Measurements from ENCODE around the gene SGPL1. TPM values are rescaled to one million over a fixed set of nuclear protein-coding genes. Genes with fewer than 3 reads are reported as not detected.

SGPL1 gene
- total and polyA plus RNA-seq, 2 donors = 20.5 to 27.4 TPM

GRCh38 chr10:70843776-70844489 lies 28.2 kb downstream of the SGPL1 start:
- Histone ChIP-seq H3K27me3 (ENCODE audit: control insufficient read depth in 2 of 2, insufficient read depth in 1 of 2, low read length in 1 of 2) (no peaks in the 10 kb centered on the region), H3K4me1 (ENCODE audit: control insufficient read depth in 2 of 2, insufficient read depth in 2 of 2, low read length in 2 of 2) (no peaks in the 10 kb centered on the region), H3K36me3 (ENCODE audit: control insufficient read depth in 2 of 2, insufficient read depth in 2 of 2, low read length in 1 of 2) (peaks cover 0 to 3% of the 10 kb centered on the region in 2 donors), H3K9me3 (ENCODE audit: control insufficient read depth in 2 of 2, insufficient read depth in 1 of 2, low read length in 1 of 2) (no peaks in the 10 kb centered on the region), H3K4me3 (ENCODE audit: low read length in 2 of 2) (no peak overlapping the region), H3K27ac (ENCODE audit: low read depth in 1 of 2, low read length in 1 of 2) (no peak overlapping the region)
- WGBS = over 99% methylated on average over 2 of the region's 2 CpGs
- no peak for DNase-seq (ENCODE audit: low read depth in 6 of 9, low spot score in 9 of 9)

GRCh38 chr10:70845256-70845655 lies 29.5 kb downstream of the SGPL1 start:
- no peak overlapping the region for H3K27ac ChIP-seq (ENCODE audit: low read depth in 1 of 2, low read length in 1 of 2)
- H3K27me3 ChIP-seq (ENCODE audit: control insufficient read depth in 2 of 2, insufficient read depth in 1 of 2, low read length in 1 of 2) = no peaks in the 10 kb centered on the region
- no peak overlapping the region for H3K4me3 ChIP-seq (ENCODE audit: low read length in 2 of 2)
- DNase-seq (ENCODE audit: low read depth in 6 of 9, low spot score in 9 of 9) = no peak
- H3K4me1 ChIP-seq (ENCODE audit: control insufficient read depth in 2 of 2, insufficient read depth in 2 of 2, low read length in 2 of 2) = no peaks in the 10 kb centered on the region
- H3K9me3 ChIP-seq (ENCODE audit: control insufficient read depth in 2 of 2, insufficient read depth in 1 of 2, low read length in 1 of 2) = no peaks in the 10 kb centered on the region
- 94% methylated on average over 2 of the region's 2 CpGs for WGBS
- H3K36me3 ChIP-seq (ENCODE audit: control insufficient read depth in 2 of 2, insufficient read depth in 2 of 2, low read length in 1 of 2) = peaks cover 0 to 3% of the 10 kb centered on the region in 2 donors

DNA sequence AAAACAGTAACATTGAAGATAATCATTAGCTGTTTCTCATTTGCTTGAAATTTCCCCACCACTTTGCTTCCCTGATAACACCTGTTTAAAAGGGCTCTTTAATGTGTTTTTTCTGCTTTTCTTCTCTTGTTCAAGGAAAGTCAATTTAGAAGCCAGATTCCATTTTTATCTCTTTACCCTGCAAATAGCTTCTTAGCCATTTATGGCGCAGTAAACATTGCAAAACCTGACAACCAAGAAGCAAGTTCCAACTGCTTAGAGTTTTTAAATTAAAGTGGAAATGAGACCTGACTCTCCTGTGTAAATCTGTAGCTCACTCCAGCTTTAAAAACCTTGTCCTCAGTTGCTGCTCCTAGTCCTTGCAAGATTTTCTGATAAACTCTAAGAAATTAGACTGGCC lies 30.1 kb downstream of the SGPL1 start:
- no peak overlapping the region for H3K27ac ChIP-seq (ENCODE audit: low read depth in 1 of 2, low read length in 1 of 2)
- no peaks in the 10 kb centered on the region for H3K4me1 ChIP-seq (ENCODE audit: control insufficient read depth in 2 of 2, insufficient read depth in 2 of 2, low read length in 2 of 2)
- DNase-seq (ENCODE audit: low read depth in 6 of 9, low spot score in 9 of 9) = no peak
- H3K36me3 ChIP-seq (ENCODE audit: control insufficient read depth in 2 of 2, insufficient read depth in 2 of 2, low read length in 1 of 2) = peaks cover 0 to 3% of the 10 kb centered on the region in 2 donors
- no peak overlapping the region for H3K4me3 ChIP-seq (ENCODE audit: low read length in 2 of 2)
- H3K27me3 ChIP-seq (ENCODE audit: control insufficient read depth in 2 of 2, insufficient read depth in 1 of 2, low read length in 1 of 2) = no peaks in the 10 kb centered on the region
- H3K9me3 ChIP-seq (ENCODE audit: control insufficient read depth in 2 of 2, insufficient read depth in 1 of 2, low read length in 1 of 2) = no peaks in the 10 kb centered on the region
- 95% methylated on average over 1 of the region's 1 CpG for WGBS

DNA sequence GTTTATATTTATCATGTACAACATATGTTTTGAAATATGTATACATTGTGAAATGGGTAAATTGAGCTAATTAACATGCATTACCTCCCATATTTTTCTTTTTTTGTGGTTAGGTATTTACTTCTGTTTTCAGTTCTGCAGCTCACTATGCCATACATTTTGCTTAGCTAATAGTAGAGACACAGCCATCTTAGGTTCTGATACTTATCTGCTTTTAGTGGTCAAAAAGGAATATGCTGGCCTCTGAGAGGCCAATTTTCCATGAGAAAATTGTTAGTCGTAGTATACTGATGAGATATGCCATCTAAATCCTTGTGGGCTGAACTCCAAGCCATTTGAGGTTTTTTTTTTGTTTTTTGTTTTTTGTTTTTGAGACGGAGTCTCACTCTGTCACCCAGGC lies 31.0 kb downstream of the SGPL1 start:
- Histone ChIP-seq H3K27ac (ENCODE audit: low read depth in 1 of 2, low read length in 1 of 2) (no peak overlapping the region), H3K27me3 (ENCODE audit: control insufficient read depth in 2 of 2, insufficient read depth in 1 of 2, low read length in 1 of 2) (no peaks in the 10 kb centered on the region), H3K4me3 (ENCODE audit: low read length in 2 of 2) (no peak overlapping the region), H3K4me1 (ENCODE audit: control insufficient read depth in 2 of 2, insufficient read depth in 2 of 2, low read length in 2 of 2) (no peaks in the 10 kb centered on the region), H3K9me3 (ENCODE audit: control insufficient read depth in 2 of 2, insufficient read depth in 1 of 2, low read length in 1 of 2) (no peaks in the 10 kb centered on the region), H3K36me3 (ENCODE audit: control insufficient read depth in 2 of 2, insufficient read depth in 2 of 2, low read length in 1 of 2) (peaks cover 3 to 9% of the 10 kb centered on the region in 2 donors)
- DNase-seq (ENCODE audit: low read depth in 6 of 9, low spot score in 9 of 9) = no peak
- WGBS = 96% methylated on average over 2 of the region's 2 CpGs

GRCh38 chr10:70847659-70848360 lies 32.1 kb downstream of the SGPL1 start:
- 94% methylated on average over 1 of the region's 1 CpG for WGBS
- H3K27ac ChIP-seq (ENCODE audit: low read depth in 1 of 2, low read length in 1 of 2) = no peak overlapping the region
- H3K27me3 ChIP-seq (ENCODE audit: control insufficient read depth in 2 of 2, insufficient read depth in 1 of 2, low read length in 1 of 2) = no peaks in the 10 kb centered on the region
- no peaks in the 10 kb centered on the region for H3K4me1 ChIP-seq (ENCODE audit: control insufficient read depth in 2 of 2, insufficient read depth in 2 of 2, low read length in 2 of 2)
- peaks cover 3 to 11% of the 10 kb centered on the region in 2 donors for H3K36me3 ChIP-seq (ENCODE audit: control insufficient read depth in 2 of 2, insufficient read depth in 2 of 2, low read length in 1 of 2)
- DNase-seq (ENCODE audit: low read depth in 6 of 9, low spot score in 9 of 9) = no peak
- no peaks in the 10 kb centered on the region for H3K9me3 ChIP-seq (ENCODE audit: control insufficient read depth in 2 of 2, insufficient read depth in 1 of 2, low read length in 1 of 2)
- no peak overlapping the region for H3K4me3 ChIP-seq (ENCODE audit: low read length in 2 of 2)

GRCh38 chr10:70849582-70850016 lies 33.9 kb downstream of the SGPL1 start:
- no peaks in the 10 kb centered on the region for H3K27me3 ChIP-seq (ENCODE audit: control insufficient read depth in 2 of 2, insufficient read depth in 1 of 2, low read length in 1 of 2)
- peaks cover 3 to 18% of the 10 kb centered on the region in 2 donors for H3K36me3 ChIP-seq (ENCODE audit: control insufficient read depth in 2 of 2, insufficient read depth in 2 of 2, low read length in 1 of 2)
- H3K27ac ChIP-seq (ENCODE audit: low read depth in 1 of 2, low read length in 1 of 2) = no peak overlapping the region
- H3K4me1 ChIP-seq (ENCODE audit: control insufficient read depth in 2 of 2, insufficient read depth in 2 of 2, low read length in 2 of 2) = no peaks in the 10 kb centered on the region
- no peak overlapping the region for H3K4me3 ChIP-seq (ENCODE audit: low read length in 2 of 2)
- 49% methylated on average over 2 of the region's 2 CpGs for WGBS
- H3K9me3 ChIP-seq (ENCODE audit: control insufficient read depth in 2 of 2, insufficient read depth in 1 of 2, low read length in 1 of 2) = no peaks in the 10 kb centered on the region
- no peak for DNase-seq (ENCODE audit: low read depth in 6 of 9, low spot score in 9 of 9)

- DNase-seq (ENCODE audit: low read depth in 6 of 9, low spot score in 9 of 9) = no peak
- H3K4me1 ChIP-seq (ENCODE audit: control insufficient read depth in 2 of 2, insufficient read depth in 2 of 2, low read length in 2 of 2) = no peaks in the 10 kb centered on the region
- 96% methylated on average over 3 of the region's 3 CpGs for WGBS
- H3K27me3 ChIP-seq (ENCODE audit: control insufficient read depth in 2 of 2, insufficient read depth in 1 of 2, low read length in 1 of 2) = no peaks in the 10 kb centered on the region
- H3K36me3 ChIP-seq (ENCODE audit: control insufficient read depth in 2 of 2, insufficient read depth in 2 of 2, low read length in 1 of 2) = peaks cover 3 to 19% of the 10 kb centered on the region in 2 donors
- H3K4me3 ChIP-seq (ENCODE audit: low read length in 2 of 2) = no peak overlapping the region
- H3K9me3 ChIP-seq (ENCODE audit: control insufficient read depth in 2 of 2, insufficient read depth in 1 of 2, low read length in 1 of 2) = no peaks in the 10 kb centered on the region
- no peak overlapping the region for H3K27ac ChIP-seq (ENCODE audit: low read depth in 1 of 2, low read length in 1 of 2)
These were observed 34.3 kb downstream of the SGPL1 start for GRCh38 chr10:70850097-70850496.

DNA sequence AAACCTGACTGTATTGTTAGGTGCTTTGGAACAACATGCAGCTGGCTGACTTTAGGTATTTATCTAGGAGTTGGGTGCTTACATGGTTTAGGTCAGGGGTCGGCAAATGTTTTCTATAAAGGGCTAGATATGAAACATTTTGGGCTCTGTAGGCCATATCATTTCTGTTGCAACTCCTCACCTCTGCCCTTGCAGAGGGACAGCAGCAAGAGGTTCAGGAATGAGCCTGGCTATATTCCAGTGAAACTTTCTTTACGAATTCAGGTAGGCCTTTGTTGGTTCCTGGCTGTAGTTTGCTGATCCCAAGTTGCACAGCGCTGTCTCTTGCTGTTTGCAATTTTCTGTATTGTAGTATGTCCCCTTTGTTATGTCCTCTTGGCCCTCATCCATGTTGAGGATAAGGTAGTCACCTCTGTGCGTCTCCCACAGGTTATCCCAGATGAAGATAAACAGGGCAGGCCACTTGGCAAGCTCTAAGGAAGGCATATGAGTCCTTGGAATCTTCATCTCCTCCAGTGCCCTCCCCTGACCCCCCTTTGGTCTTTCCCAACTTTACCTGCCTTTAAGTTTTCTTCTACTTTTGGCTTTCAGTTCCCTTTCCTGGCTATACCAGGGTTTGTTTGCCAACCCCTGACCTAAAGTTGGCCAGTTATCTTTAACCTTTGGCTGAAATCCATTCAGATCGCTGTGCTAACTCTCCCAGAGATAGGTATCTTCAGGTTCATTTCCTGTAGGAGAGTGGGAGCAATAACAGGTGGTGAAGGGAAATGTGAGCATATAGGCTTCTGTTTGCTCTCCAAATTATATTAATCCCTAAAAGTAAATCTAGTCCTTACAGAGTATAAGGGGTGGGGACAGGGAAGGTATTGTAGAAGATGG lies 36.1 kb downstream of the SGPL1 start:
- no peaks in the 10 kb centered on the region for H3K9me3 ChIP-seq (ENCODE audit: control insufficient read depth in 2 of 2, insufficient read depth in 1 of 2, low read length in 1 of 2)
- H3K4me1 ChIP-seq (ENCODE audit: control insufficient read depth in 2 of 2, insufficient read depth in 2 of 2, low read length in 2 of 2) = no peaks in the 10 kb centered on the region
- H3K27me3 ChIP-seq (ENCODE audit: control insufficient read depth in 2 of 2, insufficient read depth in 1 of 2, low read length in 1 of 2) = no peaks in the 10 kb centered on the region
- H3K4me3 ChIP-seq (ENCODE audit: low read length in 2 of 2) = no peak overlapping the region
- WGBS = 94% methylated on average over 5 of the region's 5 CpGs
- DNase-seq (ENCODE audit: low read depth in 6 of 9, low spot score in 9 of 9) = no peak
- no peak overlapping the region for H3K27ac ChIP-seq (ENCODE audit: low read depth in 1 of 2, low read length in 1 of 2)
- peaks cover 3 to 17% of the 10 kb centered on the region in 2 donors for H3K36me3 ChIP-seq (ENCODE audit: control insufficient read depth in 2 of 2, insufficient read depth in 2 of 2, low read length in 1 of 2)

- no peak overlapping the region for H3K27ac ChIP-seq (ENCODE audit: low read depth in 1 of 2, low read length in 1 of 2)
- no peak for DNase-seq (ENCODE audit: low read depth in 6 of 9, low spot score in 9 of 9)
- no peaks in the 10 kb centered on the region for H3K4me1 ChIP-seq (ENCODE audit: control insufficient read depth in 2 of 2, insufficient read depth in 2 of 2, low read length in 2 of 2)
- H3K4me3 ChIP-seq (ENCODE audit: low read length in 2 of 2) = no peak overlapping the region
- H3K36me3 ChIP-seq (ENCODE audit: control insufficient read depth in 2 of 2, insufficient read depth in 2 of 2, low read length in 1 of 2) = peaks cover 6 to 18% of the 10 kb centered on the region in 2 donors
- no peaks in the 10 kb centered on the region for H3K27me3 ChIP-seq (ENCODE audit: control insufficient read depth in 2 of 2, insufficient read depth in 1 of 2, low read length in 1 of 2)
- no peaks in the 10 kb centered on the region for H3K9me3 ChIP-seq (ENCODE audit: control insufficient read depth in 2 of 2, insufficient read depth in 1 of 2, low read length in 1 of 2)
- 92% methylated on average over 4 of the region's 4 CpGs for WGBS
These were observed 37.3 kb downstream of the SGPL1 start for GRCh38 chr10:70853038-70853437.
